H1 (cell line): ENCODE measurements around the gene TRMT61A. TPM values are rescaled to one million over a fixed set of nuclear protein-coding genes. Genes with fewer than 3 reads are reported as not detected.

Experiments used
- CTCF ChIA-PET: fragments of 300-600 bp; sonication (Branson Sonifier 250); formaldehyde crosslinking; loops from one replicate; lab custom pipeline; 2021; ENCODE audit not compliant: partially characterized antibody; lab: Charles Lee
- POLR2A ChIA-PET: fragments of 300-600 bp; sonication (Branson Sonifier 250); formaldehyde crosslinking; loops from one replicate; lab custom pipeline; 2021; ENCODE audit warnings: inconsistent platforms; ENCODE audit not compliant: partially characterized antibody; lab: Charles Lee
- DNase-seq, 2 experiments: peaks; one replicate each; pipeline versions ENCODE4 v3.0.0 to v3.0.0-alpha.2; 2010 to 2022; ENCODE audit warnings: low spot score in 2 of 2, low read depth in 1 of 2, mixed read lengths in 1 of 2
- FAIRE-seq: peaks from 2 replicates; lab custom pipeline; 2011; peaks lifted over from hg19 to GRCh38; lab: Jason Lieb, UNC
- H2AFZ ChIP-seq: 2 replicates; pipeline ENCODE4 v1.8.1; 2012; ENCODE audit warnings: low read length, inconsistent platforms
- H2AK5ac ChIP-seq: 2 replicates; pipeline ENCODE4 v1.6.1; 2013; ENCODE audit warnings: low read depth, low read length
- H2BK120ac ChIP-seq: replicated peaks from 2 replicates; pipeline ENCODE3; 2013; ENCODE audit warnings: low read depth, low read length, inconsistent platforms
- H2BK12ac ChIP-seq: 2 replicates; pipeline ENCODE4 v1.6.1; 2013; ENCODE audit warnings: low read depth, low read length
- H2BK15ac ChIP-seq: 2 replicates; pipeline ENCODE4 v1.6.1; 2013; ENCODE audit warnings: low read length
- H2BK20ac ChIP-seq: 2 replicates; pipeline ENCODE4 v1.6.1; 2013; ENCODE audit warnings: low read length
- H2BK5ac ChIP-seq: 2 replicates; pipeline ENCODE4 v1.6.1; 2013; ENCODE audit warnings: low read depth, low read length
- H3K14ac ChIP-seq: 2 replicates; pipeline ENCODE4 v1.6.1; 2013; ENCODE audit warnings: inconsistent platforms; ENCODE audit not compliant: insufficient read length
- H3K18ac ChIP-seq: 2 replicates; pipeline ENCODE4 v1.6.1; 2013; ENCODE audit warnings: low read length; ENCODE audit errors: extremely low read depth
- H3K23ac ChIP-seq: 2 replicates; pipeline ENCODE4 v1.6.1; 2013; ENCODE audit warnings: inconsistent platforms; ENCODE audit not compliant: insufficient read length
- H3K23me2 ChIP-seq: 2 replicates; pipeline ENCODE4 v1.6.1; 2013; ENCODE audit warnings: low read depth, low read length
- H3K27ac ChIP-seq: 2 replicates; pipeline ENCODE4 v1.6.1; 2011; ENCODE audit warnings: low read depth, low read length, inconsistent platforms
- H3K27me3 ChIP-seq, 4 experiments: replicated peaks in 1 of 4; 1 replicate in 1 of 4; 2 replicates in 3 of 4; pipeline versions ENCODE4 v1.6.1 to v1.8.1; 2011 to 2013; ENCODE audit warnings: low read length in 3 of 4, mild to moderate bottlenecking in 3 of 4, inconsistent platforms in 2 of 4, mixed read lengths in 2 of 4, moderate library complexity in 1 of 4; ENCODE audit not compliant: control insufficient read depth in 3 of 4, insufficient read depth in 3 of 4; ENCODE audit errors: extremely low read depth in 1 of 4
- H3K36me3 ChIP-seq, 4 experiments: 2 replicates each; pipeline versions ENCODE4 v1.6.1 to v1.8.1; 2011 to 2013; ENCODE audit warnings: mild to moderate bottlenecking in 4 of 4, low read length in 3 of 4, moderate library complexity in 2 of 4, control low read depth in 1 of 4, inconsistent platforms in 1 of 4; ENCODE audit not compliant: insufficient read depth in 4 of 4, control insufficient read depth in 2 of 4
- H3K4ac ChIP-seq: replicated peaks from 2 replicates; pipeline ENCODE3; 2013; ENCODE audit warnings: low read length, low read depth, mixed read lengths, inconsistent platforms; ENCODE audit not compliant: insufficient read length
- H3K4me1 ChIP-seq, 4 experiments: replicated peaks in 1 of 4; 1 replicate in 1 of 4; 2 replicates in 3 of 4; pipeline versions ENCODE4 v1.6.1 to v1.8.1; 2011 to 2013; ENCODE audit warnings: low read length in 3 of 4, inconsistent platforms in 2 of 4, mixed read lengths in 1 of 4; ENCODE audit not compliant: insufficient read depth in 4 of 4, control insufficient read depth in 3 of 4
- H3K4me2 ChIP-seq, 2 experiments: 2 replicates each; pipeline versions ENCODE4 v1.6.1 to v1.8.1; 2011 to 2013; ENCODE audit warnings: low read depth in 2 of 2, low read length in 2 of 2, control low read depth in 1 of 2, inconsistent platforms in 1 of 2, mild to moderate bottlenecking in 1 of 2; ENCODE audit not compliant: insufficient read depth in 1 of 2
- H3K4me3 ChIP-seq, 4 experiments: fragments of 200-600, 300-600 bp in 1 of 4; sonication (generic), shearing (Covaris generic), sonication (Bioruptor Twin) in 1 of 4; 2 replicates each; pipeline versions ENCODE4 v1.5.1 to v1.8.1; 2011 to 2016; ENCODE audit warnings: low read length in 4 of 4, low read depth in 3 of 4, control low read depth in 2 of 4, inconsistent platforms in 2 of 4, mild to moderate bottlenecking in 2 of 4, mixed read lengths in 1 of 4, moderate library complexity in 1 of 4; ENCODE audit not compliant: insufficient read depth in 2 of 4; ENCODE audit errors: extremely low read depth in 1 of 4
- H3K56ac ChIP-seq: replicated peaks from 2 replicates; pipeline ENCODE3; 2013; ENCODE audit warnings: low read depth, mild to moderate bottlenecking, mixed read lengths, low read length, inconsistent platforms; ENCODE audit not compliant: insufficient read length
- H3K79me1 ChIP-seq: 2 replicates; pipeline ENCODE4 v1.6.1; 2013; ENCODE audit warnings: low read depth, low read length, control low read depth
- H3K79me2 ChIP-seq, 2 experiments: 2 replicates each; pipeline versions ENCODE4 v1.6.1 to v1.8.1; 2012 to 2013; ENCODE audit warnings: low read length in 2 of 2, mild to moderate bottlenecking in 2 of 2, inconsistent platforms in 1 of 2; ENCODE audit not compliant: insufficient read depth in 2 of 2, control insufficient read depth in 1 of 2
- H3K9ac ChIP-seq, 4 experiments: replicated peaks in 1 of 4; 1 replicate in 1 of 4; 2 replicates in 3 of 4; pipeline versions ENCODE4 v1.6.1 to v1.8.1; 2011 to 2013; ENCODE audit warnings: low read depth in 3 of 4, low read length in 3 of 4, control low read depth in 2 of 4, mild to moderate bottlenecking in 2 of 4, moderate library complexity in 2 of 4, inconsistent platforms in 1 of 4; ENCODE audit errors: extremely low read depth in 1 of 4
- H3K9me3 ChIP-seq, 2 experiments: 2 replicates each; pipeline versions ENCODE4 v1.6.1 to v1.8.1; 2012 to 2013; ENCODE audit warnings: mild to moderate bottlenecking in 2 of 2, moderate library complexity in 2 of 2, control low read depth in 1 of 2, inconsistent platforms in 1 of 2, low read depth in 1 of 2, low read length in 1 of 2, mixed read lengths in 1 of 2; ENCODE audit not compliant: insufficient read depth in 2 of 2
- H4K20me1 ChIP-seq, 2 experiments: replicated peaks in 1 of 2; 2 replicates each; pipeline versions ENCODE3 to v1.8.1; 2011 to 2013; ENCODE audit warnings: inconsistent platforms in 2 of 2, low read length in 2 of 2, mild to moderate bottlenecking in 1 of 2; ENCODE audit not compliant: insufficient read depth in 2 of 2, control insufficient read depth in 1 of 2
- H4K5ac ChIP-seq: 2 replicates; pipeline ENCODE4 v1.6.1; 2013; ENCODE audit warnings: low read length, low read depth, mixed read lengths, inconsistent platforms; ENCODE audit not compliant: insufficient read length
- H4K8ac ChIP-seq: 2 replicates; pipeline ENCODE4 v1.8.0; 2013; ENCODE audit warnings: mild to moderate bottlenecking, moderate library complexity, low read length, inconsistent platforms; ENCODE audit not compliant: insufficient read depth; ENCODE audit errors: extremely low read depth
- H4K91ac ChIP-seq: replicated peaks from 2 replicates; pipeline ENCODE3; 2013; ENCODE audit warnings: low read length, mixed read lengths, inconsistent platforms; ENCODE audit not compliant: insufficient read length
- ATF2 ChIP-seq: IDR thresholded peaks from 2 replicates; pipeline ENCODE4 v1.6.1; 2012; ENCODE audit warnings: low read length, inconsistent platforms
- CBX8 ChIP-seq: fragments of 300-800, 300-1000 bp; sonication (generic); IDR thresholded peaks from 2 replicates; pipeline ENCODE4 v1.7.1; 2016; ENCODE audit warnings: low read depth, low read length, borderline replicate concordance
- CEBPB ChIP-seq: IDR thresholded peaks from 2 replicates; pipeline ENCODE4 v1.6.1; 2012; ENCODE audit warnings: low read depth, low read length
- CHD2 ChIP-seq: IDR thresholded peaks from 2 replicates; pipeline ENCODE4 v1.6.1; 2012; ENCODE audit warnings: low read length, improper control_type of control experiment
- CREB1 ChIP-seq: IDR thresholded peaks from 2 replicates; pipeline ENCODE4 v1.6.1; 2012; ENCODE audit warnings: inconsistent platforms
- JUND ChIP-seq: IDR thresholded peaks from 2 replicates; pipeline ENCODE4 v1.6.1; 2011; ENCODE audit warnings: mild to moderate bottlenecking, improper control_type of control experiment, low read length
- NRF1 ChIP-seq: IDR thresholded peaks from 2 replicates; pipeline ENCODE4 v1.6.1; 2011; ENCODE audit warnings: mild to moderate bottlenecking, low read depth, low read length, improper control_type of control experiment
- PHF8 ChIP-seq: fragments of 200-600 bp; sonication (generic); conservative IDR thresholded peaks from 2 replicates; pipeline ENCODE4 v1.7.1; 2012; ENCODE audit warnings: low read depth, mild to moderate bottlenecking, inconsistent platforms, low read length, moderate library complexity
- RAD21 ChIP-seq, 2 experiments: IDR thresholded peaks in 1 of 2; conservative IDR thresholded peaks in 1 of 2; 2 replicates each; pipeline ENCODE4 v1.6.1; 2011; ENCODE audit warnings: low read depth in 2 of 2, low read length in 2 of 2, improper control_type of control experiment in 1 of 2, inconsistent platforms in 1 of 2, mild to moderate bottlenecking in 1 of 2, moderate library complexity in 1 of 2
- SAP30 ChIP-seq: fragments of 300-600 bp; sonication (generic); IDR thresholded peaks from 2 replicates; pipeline ENCODE4 v1.7.1; 2012; ENCODE audit warnings: low read length, moderate library complexity, mild to moderate bottlenecking, inconsistent platforms; ENCODE audit not compliant: insufficient read depth, insufficient replicate concordance
- SP1 ChIP-seq: IDR thresholded peaks from 2 replicates; pipeline ENCODE4 v1.6.1; 2011; ENCODE audit warnings: low read depth, low read length
- YY1 ChIP-seq: IDR thresholded peaks from 2 replicates; pipeline ENCODE4 v1.6.1; 2011; ENCODE audit warnings: low read depth, mild to moderate bottlenecking, low read length
- WGBS, 2 experiments: shearing (Covaris generic) in 1 of 2; methylation state at CpG; one replicate each; pipeline versions ENCODE4 v1.1.6 to v1.1.7; 2013 to 2015; ENCODE audit warnings: low lambda C conversion rate in 2 of 2, mixed read lengths in 2 of 2, inconsistent platforms in 1 of 2, low coverage in 1 of 2, missing lambda C conversion rate in 1 of 2; ENCODE audit not compliant: insufficient replicate concordance in 2 of 2, insufficient coverage in 1 of 2, insufficient read length in 1 of 2; ENCODE audit errors: extremely low coverage in 1 of 2, missing lambda C conversion rate in 1 of 2; 5-methylcytosine and 5-hydroxymethylcytosine counted together
- polyA plus RNA-seq, 7 experiments: library from polyadenylated mRNA; depleted of rRNA in 3 of 7; stranded (reverse) in 5 of 7; unstranded in 2 of 7; fragments of >200 nt in 5 of 7; fragments of 200-250 nt in 2 of 7; gene quantifications; 1 replicate in 5 of 7; 2 replicates in 1 of 7; 4 replicates in 1 of 7; pipeline versions ENCODE4 v1.2.1 to v1.2.3, GENCODE V29; 2011 to 2013; ENCODE audit warnings: missing spikeins in 2 of 7, mixed read lengths in 2 of 7
- total RNA-seq: library from RNA; stranded (reverse); fragmentation: NEBNext Ultra II Directional; extraction: Animal tissue kit (Norgen Biotek cat#: 25700); gene quantifications from 2 replicates; pipeline ENCODE4 v1.2.1, GENCODE V29; 2021

The TRMT61A gene
- total and polyA plus RNA-seq, 2 of the 8 experiments (the other 6 are each of a cell fraction or from before 2014, with no cell fraction given) = 15.8 to 19.0 TPM

- no peak for TF ChIP-seq CBX8
- TF ChIP-seq RAD21 (IDR thresholded peaks at IDR 0.05 in 1 of 2, conservative IDR thresholded peaks at IDR 0.05 in 1 of 2; ENCODE audit: low read depth in 2 of 2, low read length in 2 of 2) = no peak
- TF ChIP-seq CEBPB = no peak
- no peak for TF ChIP-seq JUND
- no peak for TF ChIP-seq YY1
- TF ChIP-seq PHF8 = no peak
- no peak for TF ChIP-seq ATF2
- no peak for TF ChIP-seq CHD2
- no peak for TF ChIP-seq SAP30
- no peak for TF ChIP-seq SP1
- no peak for TF ChIP-seq NRF1
- TF ChIP-seq CREB1 = no peak
- H3K4ac ChIP-seq = no peak overlapping the region
- 0 out of 4 replicates have a peak, but pooled peaks cover 0 to 3% of the 10 kb centered on the region in 2 experiments for H3K79me2 ChIP-seq
- 94% methylated on average over 18 of the region's 18 CpGs; no CpG with 5 or more reads in 1 of the 2 experiments for WGBS, 2 experiments
- no peak overlapping the region for H2BK120ac ChIP-seq
- H3K36me3 ChIP-seq = peaks cover 2 to 19% (median 6%) of the 10 kb centered on the region in 4 experiments; a peak in 4 of 8 replicates
- H2AK5ac ChIP-seq = no peak overlapping the region
- H2BK20ac ChIP-seq = no peak overlapping the region
- H3K4me2 ChIP-seq = no peak overlapping the region
- H4K5ac ChIP-seq = no peak overlapping the region
- H4K8ac ChIP-seq = no peak overlapping the region
- no peak overlapping the region for H3K4me3 ChIP-seq
- H3K79me1 ChIP-seq = peaks cover 3% of the 10 kb centered on the region
- H3K23ac ChIP-seq = no peak overlapping the region
- no peak overlapping the region for H2BK12ac ChIP-seq
- H4K20me1 ChIP-seq = peaks cover 0 to 10% of the 10 kb centered on the region in 2 experiments
- H3K23me2 ChIP-seq = no peaks in the 10 kb centered on the region
- no peak overlapping the region for H3K14ac ChIP-seq
- no peaks in the 10 kb centered on the region for H3K9me3 ChIP-seq
- ChIA-PET POLR2A (interaction anchor here (1.0 kb wide), 1 partner anchor 13 kb away, joined by 3 read pairs; no protein-coding TSS in a partner anchor), CTCF (interaction anchor here (1.3 kb wide), 1 partner anchor 12 kb away, joined by 4 read pairs; no protein-coding TSS in a partner anchor)
- FAIRE-seq (no peak), DNase-seq (no peak)
- H3K27ac ChIP-seq = no peak overlapping the region
- H3K56ac ChIP-seq = no peak overlapping the region
- no peak overlapping the region for H2BK15ac ChIP-seq
- H3K18ac ChIP-seq = no peak overlapping the region
- H2BK5ac ChIP-seq = no peak overlapping the region
- H4K91ac ChIP-seq = no peak overlapping the region
- no peak overlapping the region for H3K9ac ChIP-seq
- H3K4me1 ChIP-seq = no peaks in the 10 kb centered on the region
- no peak overlapping the region for H2AFZ ChIP-seq
- no peaks in the 10 kb centered on the region; a peak in 1 of 7 replicates for H3K27me3 ChIP-seq
Observed at GRCh38 chr14:103574707-103575285, 45.8 kb downstream of the TRMT61A start.
